Measurements from ENCODE around the gene MSI2. TPM values are rescaled to one million over a fixed set of nuclear protein-coding genes. Genes with fewer than 3 reads are reported as not detected.

Gene MSI2
- total RNA-seq, 2 donors from 2014 or later: 53.1 to 74.0 TPM

DNA sequence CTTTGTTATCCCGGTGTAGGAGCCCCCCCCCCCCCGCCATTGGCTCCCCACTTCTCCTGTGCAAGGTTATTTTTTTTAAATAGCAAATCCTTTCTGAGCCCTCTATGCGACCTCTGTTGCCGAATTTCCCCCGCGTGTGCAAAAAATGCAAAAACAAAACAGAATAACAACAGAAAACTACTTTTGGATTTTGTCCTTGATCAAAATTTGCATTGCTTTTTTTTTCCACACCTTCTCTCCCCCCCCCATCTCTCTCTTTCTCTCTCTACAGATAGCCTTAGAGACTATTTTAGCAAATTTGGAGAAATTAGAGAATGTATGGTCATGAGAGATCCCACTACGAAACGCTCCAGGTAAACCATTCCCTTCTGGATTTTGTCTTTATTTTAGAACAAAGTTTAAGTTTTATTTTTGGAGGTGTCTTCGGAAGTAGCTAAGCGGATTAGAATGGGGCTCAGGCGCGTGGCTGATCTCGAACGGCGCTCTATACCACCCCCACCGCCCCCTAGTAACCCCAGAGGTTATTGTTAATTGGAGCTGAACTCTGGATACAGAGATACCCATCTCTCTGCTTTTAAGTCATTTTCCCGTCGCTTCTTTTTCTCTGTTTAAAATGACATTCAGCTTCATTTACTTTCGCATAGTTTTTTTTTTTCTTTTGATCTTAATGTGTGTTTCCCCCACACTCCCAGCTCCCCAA lies 1.0 kb downstream of the MSI2 start:
- no peak for TF ChIP-seq POLR2A (IDR thresholded peaks at IDR 0.05)
- TF ChIP-seq, protein P1, sequence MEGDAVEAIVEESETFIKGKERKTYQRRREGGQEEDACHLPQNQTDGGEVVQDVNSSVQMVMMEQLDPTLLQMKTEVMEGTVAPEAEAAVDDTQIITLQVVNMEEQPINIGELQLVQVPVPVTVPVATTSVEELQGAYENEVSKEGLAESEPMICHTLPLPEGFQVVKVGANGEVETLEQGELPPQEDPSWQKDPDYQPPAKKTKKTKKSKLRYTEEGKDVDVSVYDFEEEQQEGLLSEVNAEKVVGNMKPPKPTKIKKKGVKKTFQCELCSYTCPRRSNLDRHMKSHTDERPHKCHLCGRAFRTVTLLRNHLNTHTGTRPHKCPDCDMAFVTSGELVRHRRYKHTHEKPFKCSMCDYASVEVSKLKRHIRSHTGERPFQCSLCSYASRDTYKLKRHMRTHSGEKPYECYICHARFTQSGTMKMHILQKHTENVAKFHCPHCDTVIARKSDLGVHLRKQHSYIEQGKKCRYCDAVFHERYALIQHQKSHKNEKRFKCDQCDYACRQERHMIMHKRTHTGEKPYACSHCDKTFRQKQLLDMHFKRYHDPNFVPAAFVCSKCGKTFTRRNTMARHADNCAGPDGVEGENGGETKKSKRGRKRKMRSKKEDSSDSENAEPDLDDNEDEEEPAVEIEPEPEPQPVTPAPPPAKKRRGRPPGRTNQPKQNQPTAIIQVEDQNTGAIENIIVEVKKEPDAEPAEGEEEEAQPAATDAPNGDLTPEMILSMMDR (IDR thresholded peaks at IDR 0.05): no peak
- TF ChIP-seq POLR2AphosphoS5 (IDR thresholded peaks at IDR 0.05): no peak
- Histone ChIP-seq H3K9me3 (no peaks in the 10 kb centered on the region), H3K27me3 (replicated peaks; ENCODE audit: insufficient read depth) (no peaks in the 10 kb centered on the region), H3K27ac (peak overlapping the region; percentile 97 to 99), H3K4me1 (replicated peaks) (no peaks in the 10 kb centered on the region), H3K4me3 (peak overlapping the region; percentile 82 to 88), H3K36me3 (no peaks in the 10 kb centered on the region)
- under 1% methylated on average over 19 of the region's 19 CpGs for WGBS
- DNase-seq (ENCODE audit: low spot score): peak; percentile 27
- intact Hi-C loops (cut with DNase I): loop anchor here (2.0 to 10.0 kb wide), 3 partner anchors 150 to 405 kb away; no protein-coding TSS in a partner anchor

DNA sequence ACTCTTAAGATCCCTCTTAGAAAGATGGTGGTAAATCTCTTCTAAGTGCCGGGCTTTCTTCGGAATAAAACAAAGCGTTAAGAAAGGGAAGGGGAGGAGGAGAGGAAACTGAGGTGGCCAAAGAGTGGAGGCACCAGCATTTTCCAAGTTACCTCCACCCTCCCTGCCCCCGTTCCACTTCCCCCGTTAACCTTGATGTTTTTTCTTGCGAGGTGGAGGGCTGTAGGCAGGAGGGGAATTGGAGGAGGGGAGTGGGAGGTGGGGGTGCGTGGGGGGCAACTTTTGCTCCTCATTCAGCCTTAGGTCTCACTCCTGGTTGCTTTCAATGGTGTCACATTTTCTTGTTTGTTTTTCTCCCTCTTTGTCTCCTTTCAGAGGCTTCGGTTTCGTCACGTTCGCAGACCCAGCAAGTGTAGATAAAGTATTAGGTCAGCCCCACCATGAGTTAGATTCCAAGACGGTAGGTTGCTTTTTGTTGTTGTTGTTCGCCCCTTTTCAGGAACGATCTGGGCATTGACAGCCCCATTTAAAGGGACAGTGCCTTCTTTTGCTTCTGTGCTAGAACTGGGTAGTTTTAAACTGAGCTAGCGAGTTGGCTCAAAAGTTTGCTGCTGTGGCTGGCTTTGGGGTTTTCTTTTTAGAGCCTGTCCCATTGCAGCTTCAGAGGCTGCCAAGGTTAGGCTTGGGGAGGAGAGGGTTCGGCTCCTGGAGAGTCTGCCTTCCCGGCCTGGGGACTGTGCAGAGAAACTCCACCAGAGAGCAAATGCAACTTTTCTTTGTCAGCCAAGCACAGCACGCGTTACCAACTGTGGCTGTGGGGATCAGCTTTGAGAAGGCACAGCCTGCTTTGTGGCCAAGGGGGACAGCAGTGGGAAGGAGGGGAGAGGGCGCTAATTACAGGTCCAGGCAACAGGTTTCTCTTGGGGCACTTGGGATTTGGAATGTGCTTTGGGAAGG lies 1.9 kb downstream of the MSI2 start:
- TF ChIP-seq POLR2A (IDR thresholded peaks at IDR 0.05) (no peak), POLR2AphosphoS5 (IDR thresholded peaks at IDR 0.05) (peak; percentile 13)
- Histone ChIP-seq H3K27ac (peak overlapping the region; percentile 97 to 99), H3K36me3 (no peaks in the 10 kb centered on the region), H3K4me3 (peak overlapping the region; percentile 82 to 88), H3K9me3 (no peaks in the 10 kb centered on the region), H3K27me3 (replicated peaks; ENCODE audit: insufficient read depth) (no peaks in the 10 kb centered on the region), H3K4me1 (replicated peaks) (no peaks in the 10 kb centered on the region)
- WGBS: 11% methylated on average over 20 of the region's 20 CpGs
- intact Hi-C loops (cut with DNase I): loop anchor here (2.0 to 10.0 kb wide), 3 partner anchors 149 to 405 kb away; no protein-coding TSS in a partner anchor
- DNase-seq (ENCODE audit: low spot score): no peak

DNA sequence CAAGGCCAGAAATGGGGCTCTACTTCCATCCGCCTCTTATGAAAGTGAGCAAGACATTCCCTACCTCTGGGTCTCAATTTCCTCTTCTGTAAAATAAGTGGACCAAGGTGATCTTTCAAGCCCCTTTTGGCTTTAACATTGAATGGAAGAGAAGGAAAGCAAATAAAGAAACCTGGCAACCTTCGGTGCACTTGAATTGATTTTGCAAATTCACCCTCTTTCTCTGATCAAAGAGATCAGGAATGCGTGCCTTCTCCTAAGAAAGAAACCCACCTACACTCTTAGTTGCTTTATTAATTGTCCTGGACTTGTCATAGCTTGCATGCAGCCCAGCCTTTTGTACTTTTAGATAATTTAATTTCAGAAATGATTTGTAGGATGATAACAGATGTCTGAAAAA lies 3.0 kb downstream of the MSI2 start:
- 47% methylated on average over 3 of the region's 3 CpGs for WGBS
- Histone ChIP-seq H3K9me3 (no peaks in the 10 kb centered on the region), H3K4me3 (peak overlapping the region in 1 of 2 donors; percentile 88), H3K27ac (peak overlapping the region; percentile 97 to 99), H3K27me3 (replicated peaks; ENCODE audit: insufficient read depth) (no peaks in the 10 kb centered on the region), H3K36me3 (no peaks in the 10 kb centered on the region), H3K4me1 (replicated peaks) (no peaks in the 10 kb centered on the region)
- TF ChIP-seq POLR2AphosphoS5 (IDR thresholded peaks at IDR 0.05) (no peak), POLR2A (IDR thresholded peaks at IDR 0.05) (no peak)
- TF ChIP-seq, protein P1 (IDR thresholded peaks at IDR 0.05): no peak
- no peak for DNase-seq (ENCODE audit: low spot score)
- intact Hi-C loops (cut with DNase I): loop anchor here (5.0 to 10.0 kb wide), 2 partner anchors 148 to 325 kb away; no protein-coding TSS in a partner anchor

DNA sequence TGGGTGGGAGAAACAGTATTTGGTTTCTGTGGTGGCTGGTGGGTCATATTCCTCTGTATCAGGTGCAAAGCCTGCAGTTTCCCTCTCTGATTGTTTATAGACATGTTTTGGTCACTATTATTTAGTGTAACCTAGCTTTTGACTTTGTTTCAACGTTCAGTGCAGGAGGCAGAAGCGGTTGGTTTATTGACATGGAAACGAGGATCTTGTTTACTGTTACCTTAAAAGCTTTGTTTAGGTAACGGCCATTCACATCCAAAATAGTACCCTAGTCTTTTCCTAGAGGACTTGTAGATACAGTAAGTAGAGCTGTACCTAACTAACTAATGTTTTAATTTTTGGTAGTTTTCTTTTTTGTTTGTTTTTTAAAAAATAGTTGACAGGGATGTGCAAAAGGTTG lies 3.5 kb downstream of the MSI2 start:
- Histone ChIP-seq H3K9me3 (no peaks in the 10 kb centered on the region), H3K36me3 (no peaks in the 10 kb centered on the region), H3K4me3 (no peak overlapping the region), H3K27ac (no peak overlapping the region), H3K4me1 (replicated peaks) (no peaks in the 10 kb centered on the region), H3K27me3 (replicated peaks; ENCODE audit: insufficient read depth) (no peaks in the 10 kb centered on the region)
- DNase-seq (ENCODE audit: low spot score): no peak
- WGBS: 45% methylated on average over 4 of the region's 4 CpGs
- intact Hi-C loops (cut with DNase I): loop anchor here (5.0 to 10.0 kb wide), 2 partner anchors 147 to 325 kb away; no protein-coding TSS in a partner anchor
- TF ChIP-seq, protein P1 (IDR thresholded peaks at IDR 0.05): no peak
- TF ChIP-seq POLR2AphosphoS5 (IDR thresholded peaks at IDR 0.05) (no peak), POLR2A (IDR thresholded peaks at IDR 0.05) (no peak)
